GM18907 (cell line): ENCODE results near the gene SPRY2.

ENCODE experiments used
- ATAC-seq: cut with Tn5 transposase; IDR thresholded peaks from one replicate; pipeline ENCODE4 v1.9.1; 2021; ENCODE audit warnings: mild to moderate bottlenecking, moderate library complexity; ENCODE audit not compliant: unreplicated experiment

SPRY2 gene

DNA sequence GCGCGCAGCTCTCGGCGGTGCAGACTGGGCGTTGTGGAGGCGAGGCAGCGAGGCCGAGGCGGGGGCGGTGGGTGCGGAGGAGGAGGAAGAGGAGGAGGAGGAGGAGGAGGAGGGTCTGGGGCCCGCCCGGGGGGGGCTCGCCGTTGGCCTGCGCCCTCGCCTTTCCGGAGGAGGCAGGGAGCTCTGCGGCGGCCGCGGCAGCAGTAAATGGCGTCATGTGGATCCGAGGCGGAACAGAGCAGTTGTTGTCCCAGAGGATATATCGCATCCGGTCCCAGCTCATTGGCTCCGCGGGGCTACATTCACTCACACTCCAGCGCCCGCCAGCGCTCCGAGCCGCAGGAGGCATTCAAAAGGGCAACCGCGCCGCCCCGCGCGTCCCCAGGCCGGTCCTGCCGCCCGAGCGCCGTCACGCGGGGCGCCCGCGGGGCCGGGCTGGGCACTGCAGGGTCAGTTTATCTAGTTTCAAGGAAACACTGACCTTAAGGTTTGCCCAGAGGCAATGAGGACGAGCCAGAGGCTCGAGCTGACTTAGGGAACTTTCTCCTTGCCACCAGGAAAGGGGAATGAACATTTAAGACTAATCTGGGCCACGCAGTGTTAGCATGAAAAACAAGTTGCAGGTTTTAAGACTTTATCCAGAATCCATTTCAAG, at the start of gene SPRY2:
Gene SPRY2, minus strand, starts transcription at position 26 of the 655 bp plus-strand sequence. CDS start 3,421 bp downstream, outside the sequence.
- peak; percentile 73 for ATAC-seq

DNA sequence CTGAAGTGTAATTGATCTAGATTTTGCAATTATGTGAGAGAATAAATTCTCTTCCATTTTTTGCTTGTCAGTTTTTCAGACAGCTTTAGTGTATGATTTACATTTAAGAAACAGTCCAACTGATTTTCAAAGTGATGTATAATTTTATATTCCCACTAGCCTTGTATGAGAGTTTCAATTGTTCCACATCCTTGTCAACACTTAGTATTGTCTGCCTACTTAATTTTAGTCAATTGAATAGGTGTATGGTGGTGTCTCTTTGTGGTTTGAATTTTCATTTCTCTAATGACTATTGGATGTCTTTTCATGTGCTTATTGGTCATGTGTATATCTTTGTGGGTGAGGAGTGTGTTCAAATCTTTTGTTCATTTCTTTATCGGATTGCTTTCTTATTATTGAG, 49.4 kb upstream of the SPRY2 start:
- ATAC-seq = no peak

GRCh38 chr13:80389073-80390038, 48.4 kb upstream of the SPRY2 start:
- no peak for ATAC-seq

- no peak for ATAC-seq
These were observed 47.6 kb upstream of the SPRY2 start for GRCh38 chr13:80388506-80388905.

DNA sequence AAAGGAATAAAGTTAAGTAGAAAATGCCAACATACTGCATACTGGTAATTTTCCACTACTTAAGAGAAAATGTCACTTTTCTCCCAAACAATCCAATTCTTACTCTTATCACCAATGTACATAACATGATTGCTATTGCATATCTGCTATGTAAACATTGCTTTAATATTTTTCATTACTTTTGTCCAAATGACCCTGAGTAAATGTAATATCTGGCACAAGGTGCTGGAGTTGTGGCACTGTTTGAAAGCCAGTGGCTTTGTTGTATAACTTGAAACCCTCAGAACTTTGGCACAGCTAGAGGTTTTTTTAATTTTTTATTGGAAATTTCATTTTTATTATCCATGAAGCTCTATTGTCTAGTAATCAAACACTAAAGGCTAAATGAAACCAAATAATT, 45.7 kb upstream of the SPRY2 start:
- no peak for ATAC-seq

- ATAC-seq = peak; percentile 71
These were observed 45.1 kb upstream of the SPRY2 start for GRCh38 chr13:80386002-80386401.

GRCh38 chr13:80382576-80382975, 41.6 kb upstream of the SPRY2 start:
- no peak for ATAC-seq

- no peak for ATAC-seq
These were observed 38.3 kb upstream of the SPRY2 start for GRCh38 chr13:80379245-80379644.

DNA sequence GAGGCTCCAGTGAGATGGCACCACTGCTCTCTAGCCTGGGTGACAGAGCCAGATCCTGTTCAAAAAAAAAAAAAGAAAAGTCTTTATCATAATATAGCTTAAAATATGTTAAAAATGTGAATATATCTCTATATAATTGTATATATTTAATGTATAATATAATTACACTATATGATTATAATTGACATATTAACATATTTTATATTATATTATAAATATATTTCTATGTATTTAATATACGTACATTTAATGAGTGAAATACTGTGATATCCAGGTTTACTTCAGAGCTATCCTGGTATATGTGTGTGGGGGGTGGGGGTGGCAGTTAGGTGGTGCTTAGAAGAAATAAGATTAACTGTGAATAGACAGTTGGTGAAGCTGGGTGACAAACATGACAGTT, 35.6 kb upstream of the SPRY2 start:
- no peak for ATAC-seq

- ATAC-seq = no peak
These were observed 34.0 kb upstream of the SPRY2 start for GRCh38 chr13:80374901-80375300.

GRCh38 chr13:80374444-80374843, 33.5 kb upstream of the SPRY2 start:
- no peak for ATAC-seq

GRCh38 chr13:80371840-80372509, 31.0 kb upstream of the SPRY2 start:
- ATAC-seq = no peak

GRCh38 chr13:80367473-80367872, 26.5 kb upstream of the SPRY2 start:
- no peak for ATAC-seq

- no peak for ATAC-seq
These were observed 23.1 kb upstream of the SPRY2 start for GRCh38 chr13:80363890-80364503.

- no peak for ATAC-seq
These were observed 21.6 kb upstream of the SPRY2 start for GRCh38 chr13:80362481-80362880.

DNA sequence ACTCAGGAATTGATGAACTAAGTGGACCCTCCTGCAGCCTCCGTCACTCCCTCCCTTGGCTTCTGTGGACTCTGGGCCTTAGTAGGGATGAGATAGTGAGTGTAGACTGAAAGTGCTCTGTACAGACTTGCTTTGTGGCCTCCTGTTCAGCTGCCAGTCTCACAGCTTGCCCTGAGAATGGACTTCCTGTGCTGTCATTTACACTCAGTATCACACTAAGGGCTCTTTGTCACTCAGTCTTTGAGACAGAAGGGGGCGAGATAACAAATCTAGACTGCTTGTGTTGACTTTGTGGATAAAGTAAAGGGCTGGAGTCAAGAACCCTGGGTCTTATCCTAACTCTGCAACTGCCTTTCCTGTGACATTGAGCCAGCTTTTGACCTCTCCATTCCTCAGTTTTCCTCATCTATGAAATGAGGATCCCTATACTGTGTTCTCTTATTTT, 21.0 kb upstream of the SPRY2 start:
- peak; percentile 94 for ATAC-seq

GRCh38 chr13:80361298-80361697, 20.4 kb upstream of the SPRY2 start:
- ATAC-seq = no peak

- no peak for ATAC-seq
These were observed 19.5 kb upstream of the SPRY2 start for GRCh38 chr13:80360453-80360800.

DNA sequence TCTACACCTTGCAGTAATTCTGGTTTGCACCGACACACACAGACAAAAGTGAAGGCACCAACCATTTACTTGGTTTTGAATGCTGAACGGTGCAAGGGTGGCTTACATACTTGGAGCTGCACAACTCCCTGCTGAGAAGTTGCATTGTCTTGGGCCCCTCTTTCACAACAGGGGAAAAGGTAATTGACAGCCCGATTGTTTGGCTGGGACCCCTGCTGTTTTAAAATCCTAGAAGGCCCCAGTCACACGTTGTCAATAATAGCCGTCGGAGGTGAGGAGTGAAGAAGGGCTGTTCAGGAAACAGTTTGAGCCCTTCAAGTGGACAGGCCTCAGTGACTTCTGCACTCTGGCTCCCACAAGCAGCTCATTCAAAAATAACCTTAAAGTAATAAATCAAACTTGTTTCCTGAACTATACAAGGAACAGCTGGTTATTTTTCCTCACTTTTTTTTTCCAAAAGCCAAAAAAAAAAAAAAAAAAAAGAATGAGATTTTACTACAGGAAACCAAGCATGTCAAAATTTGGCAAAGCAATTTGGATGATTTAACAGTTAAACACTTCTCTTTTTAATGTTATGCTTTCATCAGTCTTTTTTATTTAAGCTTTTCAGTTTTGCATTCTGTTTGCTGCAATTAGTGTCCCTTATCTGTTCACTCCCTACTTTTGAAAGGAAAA, 19.0 kb upstream of the SPRY2 start:
- no peak for ATAC-seq

- ATAC-seq = no peak
These were observed 18.5 kb upstream of the SPRY2 start for GRCh38 chr13:80359414-80359777.
